Type B pancreatic cell (in vitro differentiated cells): Measurements from ENCODE around the gene RORB. TPM values are rescaled to one million over a fixed set of nuclear protein-coding genes. Genes with fewer than 3 reads are reported as not detected.

Experiments
- DNase-seq: peaks from one replicate; pipeline ENCODE4 v3.0.0; 2021; ENCODE audit warnings: mixed read lengths; ENCODE audit not compliant: unreplicated experiment; ENCODE audit errors: extremely low spot score
- H3K27ac Mint-ChIP-seq: 2 replicates; pipeline ENCODE4 v1.8.0; 2021; ENCODE audit warnings: mild to moderate bottlenecking, mixed read lengths
- H3K27me3 Mint-ChIP-seq: 2 replicates; pipeline ENCODE4 v1.8.0; 2021; ENCODE audit warnings: mixed read lengths
- H3K36me3 Mint-ChIP-seq: 2 replicates; pipeline ENCODE4 v1.8.0; 2021; ENCODE audit warnings: mixed read lengths
- H3K4me1 Mint-ChIP-seq: one replicate; pipeline ENCODE4 v1.8.0; 2021; ENCODE audit warnings: mixed read lengths; ENCODE audit not compliant: unreplicated experiment
- H3K4me3 Mint-ChIP-seq: 2 replicates; pipeline ENCODE4 v1.8.0; 2021; ENCODE audit warnings: mild to moderate bottlenecking, mixed read lengths
- H3K9me3 Mint-ChIP-seq: 2 replicates; pipeline ENCODE4 v1.8.0; 2021; ENCODE audit warnings: mixed read lengths
- total RNA-seq: library from RNA; stranded (reverse); gene quantifications from 2 replicates; pipeline ENCODE4 v1.2.1, GENCODE V29; 2021; ENCODE audit warnings: low replicate concordance
- TF ChIP-seq, protein P1 (sequence below): fragments of 200-600 bp; sonication (generic); conservative IDR thresholded peaks from 2 replicates; pipeline ENCODE4 v1.5.0; 2021; ENCODE audit warnings: antibody characterized with exemption, mild to moderate bottlenecking

The RORB gene
- total RNA-seq, 1 donor from 2014 or later: 1.7 TPM

DNA sequence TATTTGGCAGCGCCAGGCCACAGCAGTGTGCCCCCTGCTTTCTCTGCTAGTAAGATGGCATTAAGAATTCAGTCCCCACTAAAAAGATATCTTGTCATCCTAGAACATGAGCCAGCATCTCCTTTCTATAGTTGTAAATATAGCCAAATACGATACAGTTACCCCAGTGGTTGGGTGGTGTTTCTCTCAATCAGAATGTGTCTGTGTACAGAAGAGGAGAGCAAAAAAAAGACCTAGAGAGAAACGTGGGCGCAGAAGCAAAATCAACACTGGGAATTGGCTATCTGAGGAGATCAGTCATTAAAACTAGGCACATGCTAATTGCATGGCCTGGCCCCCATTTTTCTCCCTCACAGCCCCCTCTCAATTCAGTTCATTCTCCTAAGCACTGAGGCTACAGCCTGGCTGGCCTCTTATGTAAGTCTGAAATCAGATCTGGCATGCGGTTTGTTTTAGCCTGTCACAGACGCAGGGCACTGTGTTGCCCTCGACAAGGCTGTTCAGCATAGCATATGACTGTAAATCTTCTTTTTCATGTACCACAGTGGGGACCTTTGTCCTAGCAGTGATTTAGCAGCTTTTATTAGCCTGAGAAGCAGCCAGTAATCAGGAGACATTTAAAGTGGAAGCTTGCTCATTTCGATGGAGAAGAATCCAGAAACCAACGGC is 57.8 kb downstream of the RORB start:
- TF ChIP-seq, protein P1, sequence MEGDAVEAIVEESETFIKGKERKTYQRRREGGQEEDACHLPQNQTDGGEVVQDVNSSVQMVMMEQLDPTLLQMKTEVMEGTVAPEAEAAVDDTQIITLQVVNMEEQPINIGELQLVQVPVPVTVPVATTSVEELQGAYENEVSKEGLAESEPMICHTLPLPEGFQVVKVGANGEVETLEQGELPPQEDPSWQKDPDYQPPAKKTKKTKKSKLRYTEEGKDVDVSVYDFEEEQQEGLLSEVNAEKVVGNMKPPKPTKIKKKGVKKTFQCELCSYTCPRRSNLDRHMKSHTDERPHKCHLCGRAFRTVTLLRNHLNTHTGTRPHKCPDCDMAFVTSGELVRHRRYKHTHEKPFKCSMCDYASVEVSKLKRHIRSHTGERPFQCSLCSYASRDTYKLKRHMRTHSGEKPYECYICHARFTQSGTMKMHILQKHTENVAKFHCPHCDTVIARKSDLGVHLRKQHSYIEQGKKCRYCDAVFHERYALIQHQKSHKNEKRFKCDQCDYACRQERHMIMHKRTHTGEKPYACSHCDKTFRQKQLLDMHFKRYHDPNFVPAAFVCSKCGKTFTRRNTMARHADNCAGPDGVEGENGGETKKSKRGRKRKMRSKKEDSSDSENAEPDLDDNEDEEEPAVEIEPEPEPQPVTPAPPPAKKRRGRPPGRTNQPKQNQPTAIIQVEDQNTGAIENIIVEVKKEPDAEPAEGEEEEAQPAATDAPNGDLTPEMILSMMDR: no peak
- Mint-ChIP-seq H3K4me1 (peaks cover 3% of the 10 kb centered on the region), H3K27me3 (no peaks in the 10 kb centered on the region), H3K9me3 (no peaks in the 10 kb centered on the region), H3K4me3 (no peak overlapping the region), H3K27ac (no peak overlapping the region), H3K36me3 (no peaks in the 10 kb centered on the region)
- DNase-seq: no peak

DNA sequence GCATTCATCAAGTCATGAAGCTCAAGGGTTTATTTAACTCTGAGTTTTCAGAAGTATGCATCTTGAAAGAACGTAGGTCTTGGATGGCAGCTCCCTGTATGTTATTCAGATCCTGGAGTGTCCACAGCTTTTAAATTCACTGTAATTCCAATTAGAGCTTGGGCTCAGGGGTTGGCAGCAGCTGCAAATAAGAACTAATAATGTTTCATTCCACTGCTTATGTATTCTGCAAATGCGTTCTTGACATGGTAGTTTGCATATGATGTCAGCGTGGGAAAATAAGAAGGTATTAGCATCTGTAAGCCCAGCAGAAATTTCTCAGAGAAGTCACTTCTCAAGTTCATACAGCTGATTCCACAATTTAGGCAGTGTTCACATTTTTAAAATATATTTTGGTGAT is 58.4 kb downstream of the RORB start:
- H3K27me3 Mint-ChIP-seq: no peaks in the 10 kb centered on the region
- TF ChIP-seq, protein P1: no peak
- H3K27ac Mint-ChIP-seq: no peak overlapping the region
- H3K4me1 Mint-ChIP-seq: peaks cover 3% of the 10 kb centered on the region
- no peaks in the 10 kb centered on the region for H3K36me3 Mint-ChIP-seq
- DNase-seq: no peak
- no peaks in the 10 kb centered on the region for H3K9me3 Mint-ChIP-seq
- no peak overlapping the region for H3K4me3 Mint-ChIP-seq

DNA sequence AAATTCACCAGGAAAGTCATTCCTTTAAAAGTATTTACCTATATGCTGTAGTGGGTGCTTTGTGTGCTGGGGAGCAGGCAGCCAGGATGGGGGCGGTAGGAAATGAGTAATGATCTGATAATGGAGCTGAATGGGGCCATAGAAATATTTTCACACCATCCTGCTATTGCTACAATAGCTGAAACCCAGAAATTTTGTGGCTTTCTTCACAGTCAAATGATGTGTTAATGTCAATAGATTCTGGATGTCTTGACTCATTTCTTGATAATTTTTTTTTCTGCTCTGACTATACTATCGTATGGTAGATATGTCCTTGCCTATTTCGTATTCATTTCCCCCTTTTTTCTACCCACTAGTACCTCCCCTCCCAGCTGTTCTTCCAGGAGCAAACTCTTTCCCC is 59.5 kb downstream of the RORB start:
- Mint-ChIP-seq H3K9me3 (no peaks in the 10 kb centered on the region), H3K27me3 (no peaks in the 10 kb centered on the region), H3K4me1 (peaks cover 3% of the 10 kb centered on the region), H3K4me3 (no peak overlapping the region), H3K27ac (no peak overlapping the region), H3K36me3 (no peaks in the 10 kb centered on the region)
- TF ChIP-seq, protein P1: no peak
- DNase-seq: no peak

DNA sequence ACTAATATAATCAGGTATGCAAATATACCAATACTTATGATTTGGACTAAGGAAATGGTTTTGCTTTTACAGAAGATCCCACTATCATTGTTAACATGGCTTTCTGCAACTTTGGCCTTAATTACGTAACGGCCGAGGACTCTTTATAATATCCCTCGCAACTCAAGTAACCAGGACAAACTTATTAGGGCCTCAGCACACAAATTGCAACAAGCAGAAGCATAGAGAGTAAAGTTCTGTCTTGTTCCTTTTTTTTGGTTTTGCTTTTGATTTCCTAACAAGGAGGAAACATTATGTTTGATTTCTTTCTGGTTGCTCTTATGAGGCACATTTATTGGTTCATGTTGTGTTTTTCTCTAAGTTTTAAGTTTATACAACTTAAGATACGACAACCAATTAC is 60.4 kb downstream of the RORB start:
- no peaks in the 10 kb centered on the region for H3K36me3 Mint-ChIP-seq
- no peaks in the 10 kb centered on the region for H3K9me3 Mint-ChIP-seq
- peaks cover 3% of the 10 kb centered on the region for H3K4me1 Mint-ChIP-seq
- DNase-seq: no peak
- TF ChIP-seq, protein P1: no peak
- H3K27me3 Mint-ChIP-seq: no peaks in the 10 kb centered on the region
- no peak overlapping the region for H3K4me3 Mint-ChIP-seq
- H3K27ac Mint-ChIP-seq: no peak overlapping the region

DNA sequence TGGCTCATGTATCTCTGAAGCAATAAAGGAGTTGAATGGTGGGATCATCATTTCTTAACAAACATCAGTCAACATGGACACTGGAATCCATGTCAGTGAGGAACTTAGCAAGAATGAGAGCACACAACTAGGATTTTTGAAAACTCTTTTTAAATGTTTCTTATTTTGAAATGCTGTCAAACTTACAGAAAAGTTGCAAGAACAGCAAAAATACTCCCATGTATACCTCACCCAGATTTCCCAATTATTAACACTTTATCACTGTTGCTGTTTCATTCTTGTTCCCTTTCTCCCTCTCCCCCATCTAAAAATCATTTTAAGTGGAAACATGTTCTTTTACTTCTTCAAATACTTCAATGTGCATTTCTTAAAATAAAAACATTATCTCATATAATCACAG is 65.5 kb downstream of the RORB start:
- TF ChIP-seq, protein P1: no peak
- no peak for DNase-seq
- Mint-ChIP-seq H3K27ac (no peak overlapping the region), H3K27me3 (no peaks in the 10 kb centered on the region), H3K36me3 (no peaks in the 10 kb centered on the region), H3K9me3 (no peaks in the 10 kb centered on the region), H3K4me3 (no peak overlapping the region), H3K4me1 (no peaks in the 10 kb centered on the region)
